Breast epithelium (tissue), 3 donors: ENCODE data around the gene NEURL1B.

Experiments used
- CTCF ChIP-seq, 3 donors: fragments of 450-650 bp; IDR thresholded peaks; one replicate each; pipeline ENCODE4 v1.5.1; 2016 to 2017; ENCODE audit warnings: antibody characterized with exemption in 3 of 3, mild to moderate bottlenecking in 3 of 3, moderate library complexity in 3 of 3
- POLR2A ChIP-seq: fragments of 450-650 bp; IDR thresholded peaks from one replicate; pipeline ENCODE4 v1.6.1; 2016; ENCODE audit warnings: antibody characterized with exemption, mild to moderate bottlenecking, moderate library complexity
- POLR2AphosphoS5 ChIP-seq, 3 donors: sonication (generic); formaldehyde crosslinking; IDR thresholded peaks; one replicate each; pipeline ENCODE4 v1.6.1; 2017; ENCODE audit warnings: antibody characterized with exemption in 3 of 3

- TF ChIP-seq CTCF (IDR thresholded peaks at IDR 0.05), result no peak
- TF ChIP-seq POLR2AphosphoS5 (IDR thresholded peaks at IDR 0.05), result no peak
- no peak for TF ChIP-seq POLR2A
These were observed 34.8 kb upstream of the NEURL1B start for GRCh38 chr5:172606156-172606785.
